Erythroblast (primary cell): Measurements from ENCODE around the gene SSBP4.

Experiments used
- DNase-seq, 2 experiments: peaks; one replicate each; lab custom pipeline; 2025; lab: John Stamatoyannopoulos, UW
- GATA1 ChIP-seq: IDR thresholded peaks from 2 replicates; pipeline ENCODE4 v1.6.1; 2011; ENCODE audit warnings: low read depth, mild to moderate bottlenecking, control low read depth, low read length, moderate library complexity
- POLR2A ChIP-seq: IDR thresholded peaks from 2 replicates; pipeline ENCODE4 v1.6.1; 2011; ENCODE audit warnings: mild to moderate bottlenecking, low read length

The SSBP4 gene

GRCh38 chr19:18423258-18424020, 4.2 kb downstream of the SSBP4 start:
- no peak for TF ChIP-seq POLR2A
- DNase-seq: no peak

GRCh38 chr19:18424122-18424889, 5.1 kb downstream of the SSBP4 start:
- TF ChIP-seq POLR2A (no peak), GATA1 (no peak)
- no peak for DNase-seq

- TF ChIP-seq POLR2A: no peak
- no peak for TF ChIP-seq GATA1
- no peak for DNase-seq
Observed at GRCh38 chr19:18424890-18425514, 5.8 kb downstream of the SSBP4 start.

- no peak for DNase-seq
- TF ChIP-seq POLR2A: no peak
- TF ChIP-seq GATA1: no peak
Observed at GRCh38 chr19:18425515-18426415, 6.6 kb downstream of the SSBP4 start.

- TF ChIP-seq POLR2A (no peak), GATA1 (no peak)
- DNase-seq: no peak
Observed at GRCh38 chr19:18426416-18426767, 7.2 kb downstream of the SSBP4 start.

GRCh38 chr19:18427080-18427742, 8.0 kb downstream of the SSBP4 start:
- DNase-seq: no peak
- TF ChIP-seq GATA1 (no peak), POLR2A (no peak)

GRCh38 chr19:18427743-18428113, 8.5 kb downstream of the SSBP4 start:
- no peak for TF ChIP-seq GATA1
- TF ChIP-seq POLR2A: no peak

GRCh38 chr19:18428173-18428786, 9.1 kb downstream of the SSBP4 start:
- TF ChIP-seq GATA1: no peak
- TF ChIP-seq POLR2A: no peak
- DNase-seq: no peak

More at GRCh38 chr19:18427743-18428113, 8.5 kb downstream of the SSBP4 start:
- DNase-seq: no peak

GRCh38 chr19:18428787-18429674, 9.8 kb downstream of the SSBP4 start:
- DNase-seq: peak; percentile 89 to 93
- no peak for TF ChIP-seq GATA1
- no peak for TF ChIP-seq POLR2A

- DNase-seq: no peak
- no peak for TF ChIP-seq GATA1
- no peak for TF ChIP-seq POLR2A
Observed at GRCh38 chr19:18429717-18430416, 10.7 kb downstream of the SSBP4 start.

GRCh38 chr19:18430417-18431144, 11.4 kb downstream of the SSBP4 start:
- TF ChIP-seq POLR2A (no peak), GATA1 (no peak)
- no peak for DNase-seq
